ENCODE measurements around the gene ADGRG4.
"Not testable (repeated sequence)": the region's sequence is repeated elsewhere in the genome, so short reads cannot be mapped to it uniquely, and the experiment has no call there.

ADGRG4 gene

GRCh38 chrX:136300721-136301120 is at the start of gene ADGRG4:
Gene ADGRG4, plus strand, starts transcription at chrX:136300963. Its CDS starts 7,815 bp downstream, at chrX:136308778.
- DNase-seq, result not testable (repeated sequence)

- DNase-seq, result no peak
Measured at GRCh38 chrX:136251041-136251991, 49.4 kb upstream of the ADGRG4 start, which contains the start of gene MAP7D3. Gene MAP7D3, minus strand, starts transcription at chrX:136251400. Its CDS starts 42 bp downstream, at chrX:136251358.

- no peak for DNase-seq
Measured at GRCh38 chrX:136255541-136255940, 45.2 kb upstream of the ADGRG4 start.

GRCh38 chrX:136256026-136256425 is 44.7 kb upstream of the ADGRG4 start:
- no peak for DNase-seq

DNA sequence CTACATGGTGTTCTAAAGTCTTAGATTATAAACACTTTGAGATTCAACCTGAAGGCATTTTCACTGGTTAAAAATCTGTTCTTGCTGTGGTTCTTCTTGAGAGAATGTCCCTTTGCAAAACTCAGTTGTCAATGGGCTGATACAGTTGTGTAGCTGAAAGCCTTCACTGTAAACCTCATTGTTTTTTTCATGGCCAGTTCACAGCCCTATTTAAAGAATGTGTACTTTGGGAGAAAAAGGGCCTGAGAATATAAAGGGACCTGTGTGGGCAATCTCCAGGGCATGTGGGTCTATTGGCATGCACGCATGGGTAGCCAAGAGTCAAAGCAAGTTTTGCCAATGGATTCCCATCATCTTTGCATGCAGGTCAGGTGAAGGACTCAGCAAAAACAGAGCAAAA is 41.8 kb upstream of the ADGRG4 start:
- DNase-seq, result no peak

GRCh38 chrX:136259543-136259942 is 41.2 kb upstream of the ADGRG4 start:
- no peak for DNase-seq

GRCh38 chrX:136260776-136261175 is 40.0 kb upstream of the ADGRG4 start:
- no peak for DNase-seq

DNA sequence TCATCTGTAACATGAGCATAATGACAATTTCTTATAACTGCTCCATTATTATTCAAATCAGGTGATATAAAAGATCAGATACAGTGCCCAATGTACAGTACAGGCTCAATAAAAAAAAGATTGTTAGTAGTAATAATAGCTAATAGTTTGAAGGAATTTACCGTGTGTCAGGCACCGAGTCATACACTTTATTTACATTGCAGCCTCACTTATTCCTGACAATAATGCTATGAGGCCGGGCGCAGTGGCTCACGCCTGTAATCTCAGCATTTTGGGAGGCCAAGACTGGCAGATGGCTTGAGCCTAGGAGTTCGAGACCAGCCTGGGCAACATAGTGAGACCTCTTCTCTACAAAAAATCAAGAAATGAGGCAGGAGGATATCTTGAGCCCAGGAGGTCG is 39.4 kb upstream of the ADGRG4 start:
- no peak for DNase-seq

DNA sequence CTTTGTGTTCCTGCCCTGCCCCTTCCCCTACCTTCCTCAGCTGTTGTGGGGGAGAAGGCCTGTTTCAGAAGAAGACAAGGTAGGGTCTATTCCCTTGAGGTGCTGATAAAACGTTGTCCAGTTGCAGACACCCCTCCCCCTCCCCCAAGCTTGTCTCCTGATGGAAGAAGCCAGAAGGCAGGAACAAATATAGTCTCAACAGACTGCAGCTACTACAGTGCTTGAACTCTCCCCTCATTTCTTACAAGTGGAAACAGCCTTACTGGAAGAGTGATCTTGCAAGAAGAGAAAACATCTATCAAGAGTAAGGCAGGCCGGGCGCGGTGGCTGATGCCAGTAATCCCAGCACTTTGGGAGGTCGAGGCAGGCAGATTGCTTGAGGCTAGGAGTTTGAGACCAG is 38.5 kb upstream of the ADGRG4 start:
- no peak for DNase-seq

GRCh38 chrX:136262812-136263315 is 37.9 kb upstream of the ADGRG4 start:
- no peak for DNase-seq

DNA sequence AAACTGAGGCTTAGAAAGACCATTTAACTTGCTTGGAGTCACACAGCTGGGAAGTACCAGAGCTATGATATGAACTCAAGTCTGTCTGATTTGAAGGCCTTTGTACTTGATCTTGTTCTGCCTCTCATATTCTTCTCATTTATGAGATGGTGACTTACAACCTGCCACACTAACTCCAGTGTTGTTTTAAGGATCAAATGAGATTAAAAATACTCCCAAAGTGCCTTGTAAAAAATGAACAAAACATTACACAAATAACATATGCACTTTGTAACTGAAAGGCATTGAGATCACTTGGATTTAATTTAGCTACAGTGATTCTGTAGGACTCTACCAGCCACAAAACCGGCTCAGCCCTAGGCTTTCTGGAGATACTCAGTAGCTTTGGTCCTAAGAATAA is 33.9 kb upstream of the ADGRG4 start:
- no peak for DNase-seq

DNA sequence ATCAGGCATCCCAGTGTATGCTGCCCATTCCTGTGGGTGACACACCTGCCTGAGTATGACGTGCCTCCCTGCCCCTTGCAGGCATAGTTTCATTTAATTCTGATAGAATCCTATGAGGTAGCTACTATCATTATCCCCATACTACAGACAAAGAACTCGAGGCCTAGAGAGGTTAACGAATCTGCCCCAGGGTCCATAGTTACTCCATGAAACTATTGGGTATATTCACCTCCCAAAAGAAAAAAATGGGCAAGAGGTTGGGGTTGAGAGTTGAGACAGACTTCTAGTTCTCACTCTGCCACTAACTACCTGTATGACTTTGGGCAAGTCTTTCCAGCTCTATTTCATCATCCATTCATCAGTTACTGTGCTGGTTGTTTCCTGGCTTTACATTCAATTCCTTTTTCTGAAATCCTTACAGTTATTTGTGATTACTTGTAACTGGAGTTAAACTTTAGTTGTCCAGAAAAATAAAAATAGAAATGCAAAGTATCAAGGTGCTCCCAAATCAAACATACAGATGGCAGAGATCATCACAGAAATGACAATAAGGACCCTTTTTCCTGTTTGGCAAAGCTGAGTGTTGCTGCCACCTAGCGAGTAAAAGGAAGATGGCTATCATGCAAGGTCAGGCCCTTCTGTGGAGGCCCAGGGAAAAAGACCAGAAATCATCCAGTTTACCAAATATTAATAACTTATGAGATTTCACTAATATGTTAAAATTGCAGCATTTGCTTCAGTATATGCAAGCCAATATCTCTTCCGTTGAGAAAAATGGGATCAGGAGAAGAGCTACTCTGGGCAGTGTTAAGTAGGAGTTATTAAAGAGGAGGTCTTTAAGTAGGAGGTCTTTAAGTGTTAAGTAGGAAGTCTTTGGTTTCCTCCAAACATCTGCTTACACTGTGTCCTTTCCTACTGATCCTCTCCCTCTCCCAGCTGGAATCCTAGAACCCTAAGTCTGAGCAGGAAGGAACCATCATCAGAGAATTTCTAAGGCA is 32.4 kb upstream of the ADGRG4 start:
- peak; percentile 4 for DNase-seq

GRCh38 chrX:136269921-136270320 is 30.8 kb upstream of the ADGRG4 start:
- DNase-seq, result no peak

- DNase-seq, result no peak
Measured at GRCh38 chrX:136271300-136271699, 29.5 kb upstream of the ADGRG4 start.

- no peak for DNase-seq
Measured at GRCh38 chrX:136272325-136272724, 28.4 kb upstream of the ADGRG4 start.

DNA sequence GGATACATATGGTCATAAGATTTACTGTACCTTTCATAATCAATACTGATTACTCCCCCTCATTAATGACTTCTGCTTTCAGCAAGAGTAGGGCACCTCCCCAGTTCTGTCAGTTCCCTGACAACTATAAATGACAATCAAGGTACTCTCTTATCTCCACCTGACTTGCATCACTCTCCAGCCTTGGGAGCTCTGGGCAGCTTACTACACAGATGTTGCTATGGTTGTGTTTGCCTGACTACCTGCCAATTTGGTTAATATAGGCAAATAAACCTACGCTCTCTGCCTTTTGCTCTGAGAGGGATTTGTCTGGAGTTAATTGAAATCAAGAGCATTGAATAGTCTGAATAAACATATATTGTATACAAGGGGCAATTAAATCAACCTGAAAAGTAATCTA is 26.8 kb upstream of the ADGRG4 start:
- peak; percentile 25 for DNase-seq

GRCh38 chrX:136275553-136275952 is 25.2 kb upstream of the ADGRG4 start:
- no peak for DNase-seq

- not testable (repeated sequence) for DNase-seq
Measured at GRCh38 chrX:136286375-136286774, 14.4 kb upstream of the ADGRG4 start.

- no peak for DNase-seq
Measured at GRCh38 chrX:136291824-136292223, 8.9 kb upstream of the ADGRG4 start.

DNA sequence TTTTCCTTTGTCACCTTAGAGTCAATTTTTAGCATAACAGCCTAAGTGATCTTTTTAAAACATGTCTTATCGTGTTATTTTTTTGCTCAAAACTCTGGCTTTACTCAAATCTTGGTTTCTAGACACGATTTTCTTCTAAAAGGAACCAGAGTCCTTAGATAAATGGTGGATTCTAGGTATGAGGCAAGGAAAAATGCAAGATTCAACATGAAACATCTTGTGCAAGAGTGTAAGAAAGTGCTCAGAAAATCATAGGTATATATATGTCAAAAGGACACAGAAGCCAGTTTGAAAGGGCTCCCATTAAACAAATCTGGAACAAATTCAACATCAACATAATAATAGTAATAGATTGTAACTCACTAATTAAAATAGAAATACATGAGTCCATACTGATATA is 8.1 kb upstream of the ADGRG4 start:
- DNase-seq, result no peak

DNA sequence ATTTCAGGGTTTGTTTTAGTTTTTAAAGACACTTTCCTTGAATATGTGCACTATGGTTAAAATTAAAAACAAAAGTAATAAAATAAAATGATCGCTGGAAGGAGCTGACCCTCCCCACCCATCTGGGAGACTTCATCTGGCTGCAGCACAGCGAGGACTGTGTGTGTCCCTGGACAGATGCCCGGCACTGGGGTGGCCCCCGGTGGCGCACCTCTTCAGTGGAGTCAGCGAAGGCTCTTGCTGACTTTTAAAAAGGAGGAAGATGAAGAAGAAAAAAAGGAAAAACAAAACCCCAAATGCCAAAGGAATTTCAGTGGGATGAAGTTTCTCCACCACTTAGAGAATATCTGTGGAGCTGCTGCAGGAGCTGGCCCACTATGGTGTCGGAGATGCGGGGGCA is 5.4 kb upstream of the ADGRG4 start:
- no peak for DNase-seq

- no peak for DNase-seq
Measured at GRCh38 chrX:136303041-136303440, 2.3 kb downstream of the ADGRG4 start.

GRCh38 chrX:136304493-136304892 is 3.7 kb downstream of the ADGRG4 start:
- DNase-seq, result no peak

Measured in NCI-H1092 (cell line).